Stimulated activated CD4-positive, alpha-beta T cell treated with anti-CD3 and anti-CD28 coated beads, Interleukin-2, amount 100 ng/mL, for 48 hours (primary cell): Measurements from ENCODE around the gene ZNF444.
"Not testable (repeated sequence)": the region's sequence is repeated elsewhere in the genome, so short reads cannot be mapped to it uniquely, and the experiment has no call there.

Experiments used
- DNase-seq, 2 donors: peaks; one replicate each; pipeline ENCODE4 v3.0.0-alpha.2; 2020

ZNF444 gene

GRCh38 chr19:56148096-56148495 lies 7.0 kb downstream of the ZNF444 start:
- no peak for DNase-seq

- not testable (repeated sequence) for DNase-seq
These were observed 8.0 kb downstream of the ZNF444 start for GRCh38 chr19:56148955-56149655.

- no peak for DNase-seq
These were observed 8.6 kb downstream of the ZNF444 start for GRCh38 chr19:56149656-56150038.

GRCh38 chr19:56150358-56150757 lies 9.3 kb downstream of the ZNF444 start:
- no peak for DNase-seq

GRCh38 chr19:56152644-56153043 lies 11.6 kb downstream of the ZNF444 start:
- DNase-seq = no peak

GRCh38 chr19:56153507-56153906 lies 12.4 kb downstream of the ZNF444 start:
- no peak for DNase-seq

- no peak for DNase-seq
These were observed 14.1 kb downstream of the ZNF444 start for GRCh38 chr19:56155124-56155687.

GRCh38 chr19:56156768-56157167 lies 15.7 kb downstream of the ZNF444 start:
- no peak for DNase-seq

- no peak for DNase-seq
These were observed 17.2 kb downstream of the ZNF444 start for GRCh38 chr19:56158170-56158757.

GRCh38 chr19:56159009-56159559 lies 18.0 kb downstream of the ZNF444 start:
- DNase-seq = no peak

- DNase-seq = no peak
These were observed 18.7 kb downstream of the ZNF444 start for GRCh38 chr19:56159622-56160271.

GRCh38 chr19:56161534-56161933 lies 20.4 kb downstream of the ZNF444 start:
- DNase-seq = no peak

- peak in 1 of 2 donors; percentile 24 for DNase-seq
These were observed 21.2 kb downstream of the ZNF444 start for GRCh38 chr19:56162258-56162657.

- DNase-seq = no peak
These were observed 22.0 kb downstream of the ZNF444 start for GRCh38 chr19:56163097-56163496.

- DNase-seq = no peak
These were observed 26.0 kb downstream of the ZNF444 start for GRCh38 chr19:56167064-56167578.

GRCh38 chr19:56170261-56170660 lies 29.2 kb downstream of the ZNF444 start:
- DNase-seq = no peak

GRCh38 chr19:56174086-56174485 lies 33.0 kb downstream of the ZNF444 start:
- no peak for DNase-seq

- DNase-seq = no peak
These were observed 33.5 kb downstream of the ZNF444 start for GRCh38 chr19:56174550-56174949.

- not testable (repeated sequence) for DNase-seq
These were observed 34.8 kb downstream of the ZNF444 start, which contains the start of gene GALP for GRCh38 chr19:56175861-56176307. Gene GALP, plus strand, starts transcription at chr19:56176008. Its CDS starts 1,101 bp downstream, at chr19:56177109.

- DNase-seq = not testable (repeated sequence)
These were observed 35.2 kb downstream of the ZNF444 start for GRCh38 chr19:56176310-56176709.

- no peak for DNase-seq
These were observed 35.8 kb downstream of the ZNF444 start for GRCh38 chr19:56176881-56177280.

- DNase-seq = no peak
These were observed 36.6 kb downstream of the ZNF444 start for GRCh38 chr19:56177564-56178243.

- DNase-seq = no peak
These were observed 48.7 kb downstream of the ZNF444 start for GRCh38 chr19:56189785-56190184.
